Fibroblast of the conjunctiva (primary cell): ENCODE results near the gene FAM9C.
"Not testable (repeated sequence)": the region's sequence is repeated elsewhere in the genome, so short reads cannot be mapped to it uniquely, and the experiment has no call there.

ENCODE experiments used
- DNase-seq: peaks from one replicate; pipeline ENCODE4 v3.0.0-alpha.2; 2010; ENCODE audit warnings: low read depth

Gene FAM9C

GRCh38 chrX:13044441-13044840, at the start of gene FAM9C:
Gene FAM9C (minus strand): TSS chrX:13044620. CDS start chrX:13043789, 831 bp downstream.
- DNase-seq, result no peak

GRCh38 chrX:13093529-13094140, 49.2 kb upstream of the FAM9C start:
- no peak for DNase-seq

- no peak for DNase-seq
Observed at GRCh38 chrX:13092455-13092941, 48.1 kb upstream of the FAM9C start.

- no peak for DNase-seq
Observed at GRCh38 chrX:13091111-13091765, 46.8 kb upstream of the FAM9C start.

- DNase-seq, result peak; percentile 30
Observed at GRCh38 chrX:13090339-13091110, 46.1 kb upstream of the FAM9C start.

- no peak for DNase-seq
Observed at GRCh38 chrX:13090027-13090338, 45.6 kb upstream of the FAM9C start.

- no peak for DNase-seq
Observed at GRCh38 chrX:13088156-13088487, 43.7 kb upstream of the FAM9C start.

- no peak for DNase-seq
Observed at GRCh38 chrX:13087322-13088155, 43.1 kb upstream of the FAM9C start.

- DNase-seq, result not testable (repeated sequence)
Observed at GRCh38 chrX:13086793-13087321, 42.4 kb upstream of the FAM9C start.

- DNase-seq, result no peak
Observed at GRCh38 chrX:13086076-13086475, 41.7 kb upstream of the FAM9C start.

- no peak for DNase-seq
Observed at GRCh38 chrX:13085526-13085925, 41.1 kb upstream of the FAM9C start.

GRCh38 chrX:13084611-13085010, 40.2 kb upstream of the FAM9C start:
- no peak for DNase-seq

GRCh38 chrX:13083755-13084326, 39.4 kb upstream of the FAM9C start:
- DNase-seq, result not testable (repeated sequence)

- no peak for DNase-seq
Observed at GRCh38 chrX:13082206-13083065, 38.0 kb upstream of the FAM9C start.

- no peak for DNase-seq
Observed at GRCh38 chrX:13081395-13082205, 37.2 kb upstream of the FAM9C start.

- DNase-seq, result no peak
Observed at GRCh38 chrX:13080128-13080795, 35.8 kb upstream of the FAM9C start.

- DNase-seq, result peak; percentile 78
Observed at GRCh38 chrX:13078739-13079444, 34.5 kb upstream of the FAM9C start.

- DNase-seq, result no peak
Observed at GRCh38 chrX:13077168-13077567, 32.7 kb upstream of the FAM9C start.
